Tongue (tissue), 2 donors: Measurements from ENCODE around the gene STRADB. TPM values are rescaled to one million over a fixed set of nuclear protein-coding genes. Genes with fewer than 3 reads are reported as not detected.
"Not testable (repeated sequence)": the region's sequence is repeated elsewhere in the genome, so short reads cannot be mapped to it uniquely, and the experiment has no call there.

Experiments used
- DNase-seq: peaks from one replicate; pipeline ENCODE4 v3.0.0-alpha.2; 2015
- total RNA-seq: library from RNA; depleted of rRNA; stranded (reverse); fragments of >200 nt; gene quantifications from one replicate; pipeline ENCODE4 v1.2.3, GENCODE V29; 2014

The STRADB gene
- total RNA-seq, 1 donor from 2014 or later: 25.1 TPM

GRCh38 chr2:201467666-201468065 lies 16.1 kb downstream of the STRADB start:
- DNase-seq: no peak

DNA sequence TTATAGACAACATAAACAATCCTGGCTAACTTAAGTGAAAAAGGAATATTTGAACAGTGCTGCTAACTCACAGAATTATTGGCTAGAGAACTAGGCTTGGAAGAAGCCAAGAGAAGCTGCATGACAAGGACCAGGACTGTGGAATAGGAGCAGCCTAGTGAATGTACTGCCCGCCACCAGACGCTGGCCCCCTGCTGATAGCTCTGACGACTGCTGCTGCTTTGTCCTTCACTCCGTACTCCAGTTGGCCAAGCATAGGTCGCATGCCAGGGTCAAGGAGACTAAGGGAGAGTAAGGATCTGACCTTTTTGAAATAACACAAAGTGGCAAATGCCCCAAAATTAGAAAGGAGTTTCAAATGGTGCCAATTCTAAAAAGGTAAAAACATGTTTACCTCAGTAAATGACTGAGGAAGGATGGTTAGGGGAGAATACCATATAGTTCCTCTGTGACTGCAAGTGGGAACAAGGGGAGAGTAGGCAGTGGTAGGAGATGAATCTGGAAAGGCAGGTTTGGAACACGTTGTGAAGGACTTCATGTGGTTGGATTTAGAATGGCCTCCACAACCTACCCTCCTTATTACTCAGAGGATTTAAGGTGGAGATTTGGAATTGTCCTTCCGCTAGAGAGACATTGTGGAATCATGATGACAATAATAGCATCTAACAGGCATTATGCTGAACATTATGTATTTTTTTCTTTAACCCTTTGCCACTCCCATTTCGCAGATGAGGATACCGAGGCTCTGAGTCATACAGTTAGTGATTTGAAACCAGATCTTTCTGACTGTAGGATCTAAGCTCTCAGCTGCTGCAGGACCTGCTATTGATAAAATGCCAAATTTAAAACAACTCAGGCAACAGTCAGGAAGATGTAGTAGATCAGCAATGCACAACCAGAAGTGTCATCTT lies 19.5 kb downstream of the STRADB start:
- no peak for DNase-seq

DNA sequence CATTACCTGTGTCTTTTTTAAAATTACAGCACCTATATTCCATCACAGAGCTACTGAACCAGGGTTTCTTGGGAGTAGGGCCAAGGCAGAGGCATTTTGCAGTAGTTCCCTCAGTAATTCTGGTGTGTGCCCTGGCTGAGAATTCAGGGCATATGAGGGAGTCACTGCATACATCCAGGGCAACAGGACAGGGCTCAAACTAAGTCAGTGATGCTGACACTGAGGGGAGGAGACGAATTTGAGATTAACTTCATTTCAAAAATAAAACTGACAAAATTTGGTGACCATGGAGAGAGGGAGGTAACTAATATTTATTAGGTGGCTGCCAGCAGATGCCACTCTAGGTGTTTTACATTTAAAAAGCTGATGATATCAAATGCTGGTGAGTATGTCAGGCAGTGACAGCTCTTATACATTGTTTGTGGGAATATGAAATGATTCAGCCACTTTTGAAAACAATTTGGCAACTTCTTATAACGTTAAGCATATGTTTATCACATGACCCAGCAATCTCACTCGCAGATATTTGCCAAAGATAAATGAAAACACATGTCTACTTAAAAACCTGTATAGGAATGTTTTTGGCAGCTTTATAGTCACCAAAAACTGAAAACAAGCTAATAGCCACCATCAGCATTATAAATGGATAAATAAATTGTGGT lies 20.3 kb downstream of the STRADB start:
- no peak for DNase-seq

DNA sequence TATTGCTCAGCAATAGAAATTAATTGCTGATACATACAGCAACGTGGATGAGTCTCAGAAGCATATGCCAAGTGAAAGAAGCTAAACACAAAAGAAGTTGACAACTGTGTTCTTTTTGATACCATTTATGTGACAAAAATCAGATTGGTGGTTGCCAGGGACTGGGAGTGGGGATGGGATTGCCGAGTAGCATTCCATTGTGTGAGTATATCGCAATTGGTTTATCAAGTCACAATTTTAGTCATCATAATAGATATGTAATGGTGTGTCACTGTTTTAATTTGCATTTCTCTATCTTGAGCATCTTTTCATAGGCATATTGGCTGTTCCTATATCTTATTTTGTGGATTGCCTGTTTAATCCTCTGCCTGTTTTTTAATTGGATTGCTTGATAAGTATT lies 20.9 kb downstream of the STRADB start:
- no peak for DNase-seq

GRCh38 chr2:201482543-201482942 lies 31.0 kb downstream of the STRADB start:
- no peak for DNase-seq

DNA sequence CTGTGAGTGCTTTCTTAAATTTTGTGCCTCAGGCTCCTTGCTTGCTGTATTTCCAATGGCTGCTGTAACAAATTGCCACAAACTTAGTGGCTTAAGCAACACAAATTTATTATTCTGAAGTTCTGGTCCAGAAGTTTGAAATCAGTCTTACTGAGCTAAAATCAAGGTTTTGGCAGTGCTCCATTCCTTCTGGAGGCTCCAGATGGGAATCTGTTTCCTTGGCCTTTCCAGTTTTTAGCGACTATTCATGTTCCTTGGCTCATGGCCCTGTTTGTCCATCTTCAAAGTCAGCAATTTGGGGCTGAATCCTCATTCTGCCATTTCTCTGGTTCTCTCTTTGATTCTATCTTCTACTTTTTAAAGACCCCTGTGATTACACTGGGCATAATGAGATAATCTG lies 31.8 kb downstream of the STRADB start:
- peak; percentile 3 for DNase-seq

GRCh38 chr2:201483758-201484157 lies 32.2 kb downstream of the STRADB start:
- DNase-seq: not testable (repeated sequence)

GRCh38 chr2:201484805-201485204 lies 33.3 kb downstream of the STRADB start:
- peak; percentile 3 for DNase-seq

DNA sequence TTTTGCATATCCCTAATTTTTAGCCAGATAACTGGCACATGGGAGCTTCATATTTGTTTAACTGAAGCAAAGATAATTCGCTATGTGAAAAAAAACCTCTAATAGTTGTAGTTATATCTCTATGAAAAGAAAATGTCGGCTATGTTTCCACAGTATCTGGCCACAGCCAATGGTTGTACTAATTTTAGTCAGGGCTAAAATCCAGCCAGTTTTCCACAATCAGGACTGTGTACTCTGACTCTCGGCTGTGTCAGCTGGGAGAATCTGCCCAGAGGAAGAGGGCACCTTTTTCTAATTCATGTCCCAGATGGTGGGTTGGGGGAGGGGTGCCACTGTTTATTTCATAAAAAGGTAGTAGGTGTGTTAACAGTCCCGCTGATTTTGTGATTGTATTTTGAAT lies 38.8 kb downstream of the STRADB start:
- no peak for DNase-seq

- DNase-seq: no peak
Observed at GRCh38 chr2:201496785-201497184, 45.2 kb downstream of the STRADB start.

GRCh38 chr2:201500534-201500933 lies 49.0 kb downstream of the STRADB start:
- DNase-seq: no peak

- DNase-seq: no peak
Observed at GRCh38 chr2:201502713-201503112, 51.2 kb downstream of the STRADB start.

GRCh38 chr2:201507725-201508124 lies 56.2 kb downstream of the STRADB start:
- DNase-seq: no peak

- no peak for DNase-seq
Observed at GRCh38 chr2:201513271-201513670, 61.7 kb downstream of the STRADB start.

GRCh38 chr2:201515573-201516246 lies 64.2 kb downstream of the STRADB start:
- DNase-seq: no peak

DNA sequence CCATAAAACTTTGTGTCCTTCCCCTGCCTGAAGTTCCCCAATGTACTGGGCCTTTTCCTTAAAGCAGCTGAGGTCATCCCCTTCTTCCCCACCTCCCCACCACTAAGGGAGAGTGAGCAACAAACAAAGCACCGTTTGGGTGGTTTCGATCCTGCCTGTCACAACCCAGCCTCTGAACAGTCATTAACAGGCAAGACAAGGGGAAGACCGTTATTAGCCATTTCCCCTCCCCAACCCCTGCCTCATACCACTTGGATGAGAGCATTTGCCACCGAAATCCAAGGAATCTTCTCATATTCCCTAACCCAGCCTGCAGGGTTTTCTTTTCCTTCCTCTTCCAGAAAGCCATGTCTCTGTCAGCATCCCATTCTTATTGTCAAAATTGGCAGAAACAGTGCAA lies 65.6 kb downstream of the STRADB start:
- DNase-seq: no peak

DNA sequence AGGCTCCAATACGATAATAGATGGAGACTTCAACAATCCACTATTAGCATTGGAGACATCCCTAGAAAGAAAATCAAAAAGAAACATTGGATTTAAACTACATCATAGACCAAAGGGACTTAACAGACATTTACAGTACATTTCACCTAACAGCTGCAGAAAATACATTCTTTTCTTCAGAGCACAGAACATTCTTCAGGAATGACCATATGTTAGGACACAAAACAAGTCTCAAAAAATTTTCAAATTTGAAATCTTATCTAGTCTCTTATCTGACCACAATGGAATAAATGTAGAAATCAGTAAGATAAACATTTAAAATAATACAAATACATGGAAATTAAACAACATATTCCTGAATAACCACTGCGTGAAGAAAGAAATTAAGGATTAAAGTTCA lies 68.7 kb downstream of the STRADB start:
- DNase-seq: no peak

GRCh38 chr2:201522965-201523364 lies 71.4 kb downstream of the STRADB start:
- DNase-seq: no peak

GRCh38 chr2:201523506-201523905 lies 72.0 kb downstream of the STRADB start:
- no peak for DNase-seq
